CD8-positive, alpha-beta memory T cell (primary cell): ENCODE data around the gene ABHD18. TPM values are rescaled to one million over a fixed set of nuclear protein-coding genes. Genes with fewer than 3 reads are reported as not detected.
"Not testable (repeated sequence)": the region's sequence is repeated elsewhere in the genome, so short reads cannot be mapped to it uniquely, and the experiment has no call there.

Experiments
- CTCF ChIA-PET: fragments of 350-600 bp; sonication (Branson Sonifier 250); formaldehyde crosslinking; loops from one replicate; lab custom pipeline; 2021; ENCODE audit warnings: antibody characterized with exemption; lab: Charles Lee
- POLR2A ChIA-PET: fragments of 350-600 bp; sonication (Branson Sonifier 250); formaldehyde crosslinking; loops from one replicate; lab custom pipeline; 2021; ENCODE audit warnings: antibody characterized with exemption; lab: Charles Lee
- DNase-seq, 5 donors: peaks; one replicate each; pipeline versions ENCODE4 v3.0.0 to v3.0.0-alpha.2; 2020 to 2022; ENCODE audit warnings: mixed read lengths in 1 of 5
- H3K27ac ChIP-seq: one replicate; pipeline ENCODE4 v1.7.0; 2013; ENCODE audit warnings: low read depth, mild to moderate bottlenecking, low read length, moderate library complexity
- H3K27me3 ChIP-seq: 2 replicates; pipeline ENCODE4 v1.7.0; 2013; ENCODE audit warnings: low read length, mild to moderate bottlenecking; ENCODE audit not compliant: insufficient read depth, poor library complexity, severe bottlenecking
- H3K36me3 ChIP-seq: 2 replicates; pipeline ENCODE4 v1.7.0; 2013; ENCODE audit warnings: mild to moderate bottlenecking, low read length, moderate library complexity; ENCODE audit not compliant: insufficient read depth
- H3K4me1 ChIP-seq: 2 replicates; pipeline ENCODE4 v1.7.0; 2013; ENCODE audit warnings: mild to moderate bottlenecking, low read length, moderate library complexity; ENCODE audit not compliant: insufficient read depth
- H3K4me3 ChIP-seq: 2 replicates; pipeline ENCODE4 v1.7.0; 2013; ENCODE audit warnings: mild to moderate bottlenecking, low read length
- H3K9me3 ChIP-seq: 2 replicates; pipeline ENCODE4 v1.7.0; 2013; ENCODE audit warnings: mild to moderate bottlenecking, low read length
- H3K27ac Mint-ChIP-seq, 8 donors: one replicate each; pipeline ENCODE4 v1.8.0; 2020 to 2021; ENCODE audit warnings: mixed read lengths in 8 of 8, mild to moderate bottlenecking in 6 of 8, inconsistent platforms in 3 of 8, moderate library complexity in 3 of 8
- H3K27me3 Mint-ChIP-seq, 2 donors: one replicate each; pipeline ENCODE4 v1.8.0; 2020 to 2021; ENCODE audit warnings: mixed read lengths in 2 of 2, mild to moderate bottlenecking in 1 of 2, moderate library complexity in 1 of 2
- H3K36me3 Mint-ChIP-seq, 3 donors: one replicate each; pipeline ENCODE4 v1.8.0; 2020 to 2021; ENCODE audit warnings: mixed read lengths in 3 of 3, inconsistent platforms in 1 of 3, mild to moderate bottlenecking in 1 of 3
- H3K4me1 Mint-ChIP-seq, 3 donors: one replicate each; pipeline ENCODE4 v1.8.0; 2020 to 2021; ENCODE audit warnings: mixed read lengths in 3 of 3, inconsistent platforms in 1 of 3, mild to moderate bottlenecking in 1 of 3
- H3K4me3 Mint-ChIP-seq, 7 donors: one replicate each; pipeline ENCODE4 v1.8.0; 2020 to 2021; ENCODE audit warnings: mixed read lengths in 7 of 7, mild to moderate bottlenecking in 6 of 7, moderate library complexity in 4 of 7, inconsistent platforms in 2 of 7
- H3K9me3 Mint-ChIP-seq, 5 donors: one replicate each; pipeline ENCODE4 v1.8.0; 2020 to 2022; ENCODE audit warnings: mixed read lengths in 5 of 5, mild to moderate bottlenecking in 3 of 5, moderate library complexity in 2 of 5, inconsistent platforms in 1 of 5
- polyA plus RNA-seq: library from polyadenylated mRNA; unstranded; fragments of 300-500 nt; fragmentation: Illumina TruSeq; gene quantifications from one replicate; pipeline ENCODE4 v1.2.3, GENCODE V29; 2021
- total RNA-seq, 2 experiments: library from RNA; stranded (reverse); gene quantifications; one replicate each; pipeline ENCODE4 v1.2.3, GENCODE V29; 2021

ABHD18 gene
- total and polyA plus RNA-seq, 3 experiments from 2014 or later, result 12.7 to 14.2 (median 13.0) TPM

DNA sequence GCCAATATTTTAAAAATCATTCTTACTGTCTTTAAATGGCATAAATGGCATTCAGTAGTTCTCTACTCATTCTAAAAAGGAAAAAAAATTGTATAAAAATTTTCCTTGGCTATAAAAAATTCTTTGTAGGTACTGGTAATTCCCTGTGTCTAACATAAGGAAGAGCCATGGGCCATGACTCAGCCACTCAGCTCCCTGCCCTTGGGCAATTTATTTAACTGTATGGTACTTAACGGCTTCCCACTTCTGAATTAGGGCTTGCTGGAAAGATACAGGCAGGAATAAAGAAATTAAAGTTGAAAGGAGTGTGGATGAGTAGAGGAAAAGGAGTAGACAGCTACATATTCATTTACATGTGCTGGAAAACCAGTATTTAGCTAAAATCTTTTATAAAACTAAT, 30.6 kb downstream of the ABHD18 start:
- no peaks in the 10 kb centered on the region for H3K27me3 ChIP-seq
- no peaks in the 10 kb centered on the region for H3K4me1 ChIP-seq
- DNase-seq, result no peak
- ChIA-PET POLR2A (no interaction called here), CTCF (no interaction called here)
- H3K27ac ChIP-seq, result no peak overlapping the region
- no peak overlapping the region for H3K27ac Mint-ChIP-seq
- peaks cover 6% of the 10 kb centered on the region for H3K36me3 ChIP-seq
- peaks cover 0 to 13% (median 4%) of the 10 kb centered on the region in 5 donors for H3K9me3 Mint-ChIP-seq
- no peak overlapping the region for H3K4me3 ChIP-seq
- no peak overlapping the region for H3K4me3 Mint-ChIP-seq
- H3K4me1 Mint-ChIP-seq, result peaks cover 16 to 35% (median 33%) of the 10 kb centered on the region in 3 donors
- no peaks in the 10 kb centered on the region for H3K27me3 Mint-ChIP-seq
- H3K36me3 Mint-ChIP-seq, result peaks cover 22 to 55% (median 38%) of the 10 kb centered on the region in 3 donors
- no peaks in the 10 kb centered on the region for H3K9me3 ChIP-seq

DNA sequence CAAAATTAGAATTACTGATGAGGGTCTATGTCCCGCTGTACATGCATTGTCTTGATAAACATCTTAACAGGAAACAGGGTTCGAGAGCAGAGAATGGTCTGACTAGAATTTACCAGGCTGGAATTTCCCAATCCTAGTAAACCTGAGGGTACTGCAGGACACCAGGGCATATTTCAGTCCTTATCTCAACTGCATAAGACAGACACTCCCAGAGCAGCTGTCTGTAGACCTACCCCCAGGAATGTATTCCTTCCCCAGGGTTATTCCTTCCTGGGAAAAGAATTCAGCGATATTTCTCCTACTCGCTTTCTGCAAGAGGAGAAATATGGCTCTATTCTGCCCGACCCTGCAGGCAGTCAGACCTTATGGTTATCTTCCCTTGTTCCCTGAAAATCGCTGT, 31.3 kb downstream of the ABHD18 start:
- H3K27ac Mint-ChIP-seq, H3K9me3 ChIP-seq, H3K4me1 ChIP-seq, H3K27me3 Mint-ChIP-seq, H3K4me3 Mint-ChIP-seq, H3K27ac ChIP-seq, POLR2A ChIA-PET, CTCF ChIA-PET, H3K27me3 ChIP-seq, H3K36me3 ChIP-seq, DNase-seq, H3K4me3 ChIP-seq: not testable (repeated sequence)
- Mint-ChIP-seq H3K9me3 (peaks cover 0 to 13% (median 4%) of the 10 kb centered on the region in 5 donors), H3K36me3 (peaks cover 20 to 50% (median 38%) of the 10 kb centered on the region in 3 donors), H3K4me1 (peaks cover 23 to 42% (median 41%) of the 10 kb centered on the region in 3 donors)

DNA sequence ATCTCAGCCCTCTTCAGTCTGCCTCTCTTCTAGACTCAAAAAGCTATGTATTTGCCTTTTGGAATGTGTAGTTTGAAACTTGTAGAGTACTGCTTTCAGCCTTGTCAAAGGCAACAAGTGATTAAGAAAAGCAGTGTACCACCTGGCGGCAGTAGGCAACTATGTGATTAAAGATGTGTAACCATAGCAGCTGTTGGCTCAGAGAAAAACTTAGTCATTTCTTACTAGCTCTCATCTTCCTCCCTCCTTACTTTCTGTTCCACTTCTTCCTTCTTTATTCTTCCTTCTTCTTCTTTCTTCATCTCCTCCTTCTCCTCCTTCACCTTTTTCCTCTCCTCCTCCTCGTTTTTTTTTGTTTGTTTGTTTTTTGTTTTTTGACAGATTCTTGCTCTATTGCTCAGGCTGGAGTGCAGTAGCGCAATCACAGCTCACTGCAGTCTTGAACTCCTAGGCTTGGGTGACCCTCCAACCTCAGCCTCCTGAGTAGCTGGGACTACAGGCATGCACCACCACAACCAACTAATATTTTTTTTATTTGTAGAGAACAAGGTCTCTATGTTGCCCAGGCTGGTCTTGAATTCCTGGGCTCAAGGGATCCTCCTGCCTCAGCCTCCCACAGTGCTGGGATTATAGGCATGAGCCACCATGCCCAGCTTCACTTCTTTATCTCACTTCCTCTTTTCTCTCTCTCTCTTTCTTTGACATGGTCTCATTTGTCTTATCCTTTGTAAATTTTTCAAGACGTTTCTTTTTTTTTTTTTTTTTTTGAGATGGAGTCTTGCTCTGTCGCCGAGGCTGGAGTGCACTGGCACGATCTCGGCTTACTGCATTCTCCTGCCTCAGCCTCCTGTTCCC, 32.6 kb downstream of the ABHD18 start:
- H3K27ac ChIP-seq, result no peak overlapping the region
- POLR2A ChIA-PET, result no interaction called here
- peaks cover 0 to 13% (median 4%) of the 10 kb centered on the region in 5 donors for H3K9me3 Mint-ChIP-seq
- no peak overlapping the region for H3K4me3 Mint-ChIP-seq
- H3K27ac Mint-ChIP-seq, result peak overlapping the region in 5 of 8 donors; percentile 39 to 79 (median 62)
- no peaks in the 10 kb centered on the region for H3K27me3 Mint-ChIP-seq
- no peaks in the 10 kb centered on the region for H3K9me3 ChIP-seq
- peaks cover 6% of the 10 kb centered on the region for H3K36me3 ChIP-seq
- H3K4me1 ChIP-seq, result no peaks in the 10 kb centered on the region
- H3K27me3 ChIP-seq, result no peaks in the 10 kb centered on the region
- no peak overlapping the region for H3K4me3 ChIP-seq
- CTCF ChIA-PET, result no interaction called here
- peaks cover 27 to 44% (median 43%) of the 10 kb centered on the region in 3 donors for H3K4me1 Mint-ChIP-seq
- H3K36me3 Mint-ChIP-seq, result peaks cover 19 to 49% (median 38%) of the 10 kb centered on the region in 3 donors
- DNase-seq, result no peak

DNA sequence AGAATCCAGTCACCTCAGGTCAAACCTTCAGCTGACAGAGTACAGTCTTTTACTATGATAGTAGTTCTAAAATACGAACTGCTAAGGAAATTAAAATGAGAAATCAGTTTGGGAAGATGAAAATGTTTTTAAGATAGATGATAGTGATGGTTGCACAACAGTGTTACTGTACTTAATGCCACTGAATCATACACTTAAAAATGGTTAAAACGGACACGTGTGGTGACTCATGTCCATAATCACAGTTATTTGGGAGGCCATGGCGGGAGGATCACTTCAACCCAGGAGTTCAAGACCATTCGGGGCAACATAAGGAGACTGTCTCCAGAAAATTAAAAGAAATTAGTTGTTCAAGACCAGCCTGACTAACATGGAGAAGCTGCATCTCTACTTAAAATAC, 41.4 kb downstream of the ABHD18 start:
- no peaks in the 10 kb centered on the region for H3K27me3 ChIP-seq
- H3K36me3 ChIP-seq, result no peaks in the 10 kb centered on the region
- POLR2A ChIA-PET, result no interaction called here
- H3K36me3 Mint-ChIP-seq, result peaks cover 0 to 42% (median 8%) of the 10 kb centered on the region in 3 donors
- H3K4me3 Mint-ChIP-seq, result no peak overlapping the region
- H3K27ac Mint-ChIP-seq, result peak overlapping the region in 3 of 8 donors; percentile 43 to 88 (median 68)
- DNase-seq, result no peak
- CTCF ChIA-PET, result interaction anchor here (0.9 kb wide), 1 partner anchor 44 kb away, joined by 3 read pairs; no protein-coding TSS in a partner anchor
- no peak overlapping the region for H3K27ac ChIP-seq
- H3K4me1 Mint-ChIP-seq, result peaks cover 3 to 7% (median 3%) of the 10 kb centered on the region in 3 donors
- H3K27me3 Mint-ChIP-seq, result no peaks in the 10 kb centered on the region
- no peaks in the 10 kb centered on the region for H3K9me3 Mint-ChIP-seq
- H3K9me3 ChIP-seq, result no peaks in the 10 kb centered on the region
- no peaks in the 10 kb centered on the region for H3K4me1 ChIP-seq
- H3K4me3 ChIP-seq, result no peak overlapping the region

DNA sequence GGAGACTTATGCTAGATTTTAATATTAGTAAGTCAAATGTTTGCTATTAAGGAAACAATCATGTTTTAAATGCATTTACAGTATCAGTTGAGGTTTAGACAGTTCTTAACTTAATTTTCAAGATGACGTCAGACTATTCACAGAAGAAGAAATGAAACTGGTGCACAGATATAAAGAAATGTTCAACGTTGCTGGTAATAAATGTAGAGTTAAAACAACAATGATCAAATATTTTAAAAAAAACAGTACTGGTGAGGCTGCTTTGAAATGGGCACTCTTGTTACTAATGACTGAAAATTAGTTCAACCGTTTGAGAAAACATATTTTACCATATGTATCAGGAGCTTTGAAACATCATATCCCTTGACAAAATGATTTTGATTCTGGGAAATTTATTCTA, 44.2 kb downstream of the ABHD18 start:
- no peak for DNase-seq
- no peaks in the 10 kb centered on the region for H3K9me3 Mint-ChIP-seq
- no peak overlapping the region for H3K4me3 Mint-ChIP-seq
- no peaks in the 10 kb centered on the region for H3K4me1 Mint-ChIP-seq
- Histone ChIP-seq H3K4me3 (no peak overlapping the region), H3K27me3 (no peaks in the 10 kb centered on the region), H3K9me3 (no peaks in the 10 kb centered on the region), H3K4me1 (no peaks in the 10 kb centered on the region), H3K27ac (no peak overlapping the region), H3K36me3 (no peaks in the 10 kb centered on the region)
- H3K36me3 Mint-ChIP-seq, result peaks cover 5 to 49% (median 14%) of the 10 kb centered on the region in 3 donors
- H3K27me3 Mint-ChIP-seq, result no peaks in the 10 kb centered on the region
- no peak overlapping the region for H3K27ac Mint-ChIP-seq
- CTCF ChIA-PET, result no interaction called here
- POLR2A ChIA-PET, result no interaction called here

DNA sequence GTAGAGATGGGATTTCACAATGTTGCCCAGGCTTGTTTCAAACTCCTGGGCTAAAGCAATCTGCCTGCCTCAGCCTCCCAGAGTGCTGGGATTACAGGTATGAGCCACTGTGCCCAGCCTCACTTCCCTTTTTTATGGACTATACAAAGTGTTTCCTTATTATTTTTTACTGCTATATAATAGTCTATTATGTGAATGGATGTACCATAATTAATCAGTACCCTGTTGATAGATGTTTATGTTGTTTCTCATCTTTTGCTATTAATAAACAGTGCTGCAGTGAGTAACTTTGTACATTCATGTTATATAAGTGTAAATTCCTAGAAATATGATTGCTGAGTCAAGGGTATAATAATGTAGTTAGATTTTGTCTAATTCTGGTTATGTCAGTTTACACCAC, 60.1 kb downstream of the ABHD18 start:
- no peak overlapping the region for H3K4me3 Mint-ChIP-seq
- no peak overlapping the region for H3K27ac ChIP-seq
- no peak for DNase-seq
- H3K27ac Mint-ChIP-seq, result no peak overlapping the region
- ChIA-PET CTCF (interaction anchor here (0.7 kb wide), 1 partner anchor 61 kb away, joined by 3 read pairs; no protein-coding TSS in a partner anchor), POLR2A (no interaction called here)
- no peaks in the 10 kb centered on the region for H3K9me3 Mint-ChIP-seq
- no peaks in the 10 kb centered on the region for H3K27me3 Mint-ChIP-seq
- H3K27me3 ChIP-seq, result no peaks in the 10 kb centered on the region
- peaks cover 9% of the 10 kb centered on the region for H3K36me3 ChIP-seq
- peaks cover 22 to 77% (median 25%) of the 10 kb centered on the region in 3 donors for H3K36me3 Mint-ChIP-seq
- no peaks in the 10 kb centered on the region for H3K4me1 ChIP-seq
- H3K9me3 ChIP-seq, result no peaks in the 10 kb centered on the region
- H3K4me3 ChIP-seq, result no peak overlapping the region
- peaks cover 0 to 3% (median 0%) of the 10 kb centered on the region in 3 donors for H3K4me1 Mint-ChIP-seq

DNA sequence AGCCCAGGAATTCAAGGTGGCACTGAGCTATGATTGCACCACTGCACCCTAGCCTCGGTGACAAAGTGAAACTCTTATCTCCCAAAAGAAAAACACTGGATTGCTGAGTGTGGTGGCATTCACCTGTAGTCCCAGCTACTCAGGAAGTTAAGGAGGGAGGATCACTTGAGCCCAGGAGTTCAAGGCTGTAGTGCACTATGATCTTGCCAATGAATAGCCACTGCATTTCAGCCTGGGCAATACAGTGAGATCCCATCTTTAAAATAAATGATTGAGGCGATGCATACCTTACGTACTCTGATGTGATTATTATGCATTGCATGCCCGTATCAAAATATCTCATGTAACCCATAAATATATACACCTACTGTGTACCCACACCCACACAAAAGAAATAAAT, 64.7 kb downstream of the ABHD18 start:
- peaks cover 10 to 66% (median 22%) of the 10 kb centered on the region in 3 donors for H3K36me3 Mint-ChIP-seq
- DNase-seq, result no peak
- ChIA-PET POLR2A (no interaction called here), CTCF (no interaction called here)
- Histone ChIP-seq H3K9me3 (no peaks in the 10 kb centered on the region), H3K36me3 (peaks cover 7% of the 10 kb centered on the region), H3K4me1 (no peaks in the 10 kb centered on the region), H3K4me3 (no peak overlapping the region), H3K27ac (no peak overlapping the region), H3K27me3 (no peaks in the 10 kb centered on the region)
- H3K4me3 Mint-ChIP-seq, result no peak overlapping the region
- peaks cover 0 to 3% (median 0%) of the 10 kb centered on the region in 3 donors for H3K4me1 Mint-ChIP-seq
- H3K27ac Mint-ChIP-seq, result peak overlapping the region in 1 of 8 donors; percentile 27
- H3K27me3 Mint-ChIP-seq, result no peaks in the 10 kb centered on the region
- no peaks in the 10 kb centered on the region for H3K9me3 Mint-ChIP-seq

DNA sequence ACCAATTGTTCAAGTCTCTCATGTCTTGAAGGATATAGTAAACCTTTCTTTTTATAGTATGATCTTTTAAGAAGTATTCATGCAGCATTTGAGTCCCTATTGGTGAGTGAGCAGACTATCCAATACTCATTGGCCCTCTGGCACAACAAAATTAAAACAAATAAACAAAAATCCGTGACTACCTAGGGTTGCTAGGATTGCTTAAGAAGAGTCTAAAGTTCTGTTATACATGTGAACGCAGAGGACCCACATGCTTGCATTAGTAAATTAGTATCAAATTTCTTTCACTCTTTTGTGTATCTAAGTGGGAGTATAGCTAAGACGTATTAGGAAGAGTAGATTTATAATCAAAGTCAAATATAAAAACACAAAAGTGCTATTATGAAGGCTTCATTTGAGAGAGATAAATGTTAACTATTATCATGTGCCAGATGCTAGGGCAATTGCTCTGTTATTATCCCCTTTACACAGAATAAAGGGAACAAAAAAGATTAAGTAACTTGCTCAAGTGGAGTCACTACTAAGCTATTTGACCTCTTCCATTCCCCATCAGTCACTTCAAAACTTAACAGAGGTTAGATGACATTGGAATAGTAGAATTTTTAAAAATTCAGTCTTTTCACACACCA, 66.7 kb downstream of the ABHD18 start:
- H3K36me3 Mint-ChIP-seq, result peaks cover 4 to 56% (median 18%) of the 10 kb centered on the region in 3 donors
- H3K27ac ChIP-seq, result no peak overlapping the region

More for the DNA sequence above, 66.7 kb downstream of the ABHD18 start:
- no peak for DNase-seq
- H3K27ac Mint-ChIP-seq, result peak overlapping the region in 1 of 8 donors; percentile 49
- ChIA-PET POLR2A (interaction anchor here (0.7 kb wide), 1 partner anchor 160 kb away, joined by 3 read pairs; no protein-coding TSS in a partner anchor), CTCF (no interaction called here)
- H3K4me3 Mint-ChIP-seq, result no peak overlapping the region
- H3K4me1 ChIP-seq, result no peaks in the 10 kb centered on the region
- no peaks in the 10 kb centered on the region for H3K27me3 ChIP-seq
- H3K36me3 ChIP-seq, result peaks cover 7% of the 10 kb centered on the region
- H3K9me3 Mint-ChIP-seq, result no peaks in the 10 kb centered on the region
- no peaks in the 10 kb centered on the region for H3K4me1 Mint-ChIP-seq
- no peaks in the 10 kb centered on the region for H3K9me3 ChIP-seq
- no peak overlapping the region for H3K4me3 ChIP-seq
- no peaks in the 10 kb centered on the region for H3K27me3 Mint-ChIP-seq
